Stimulated activated CD8-positive, alpha-beta memory T cell treated with anti-CD3 and anti-CD28 coated beads, Interleukin-2, amount 100 ng/mL, for 1 hour (primary cell): ENCODE measurements around the gene SLC7A6OS.

Experiments used
- DNase-seq, 2 donors: peaks; one replicate each; pipeline ENCODE4 v3.0.0-alpha.2; 2020; ENCODE audit warnings: low read depth in 2 of 2

Gene SLC7A6OS

DNA sequence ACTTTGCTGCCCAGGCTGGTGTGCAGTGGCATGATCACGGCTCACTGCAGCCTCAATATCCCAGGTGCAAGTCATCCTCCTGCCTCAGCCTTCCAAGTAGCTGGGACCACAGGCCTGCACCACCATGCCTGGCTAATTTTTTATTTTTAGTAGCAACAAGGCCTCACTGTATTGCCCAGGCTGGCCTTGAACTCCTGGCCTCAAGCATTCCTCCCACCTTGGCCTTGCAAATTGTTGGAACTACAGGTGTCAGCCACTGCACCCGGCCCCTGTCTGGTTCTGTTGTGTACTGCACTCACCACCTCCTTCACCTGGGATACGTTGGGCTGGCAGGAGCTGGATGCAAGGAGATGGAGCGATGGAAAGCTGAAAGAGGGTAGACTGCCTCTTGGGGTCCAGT is 57.0 kb downstream of the SLC7A6OS start:
- no peak for DNase-seq

DNA sequence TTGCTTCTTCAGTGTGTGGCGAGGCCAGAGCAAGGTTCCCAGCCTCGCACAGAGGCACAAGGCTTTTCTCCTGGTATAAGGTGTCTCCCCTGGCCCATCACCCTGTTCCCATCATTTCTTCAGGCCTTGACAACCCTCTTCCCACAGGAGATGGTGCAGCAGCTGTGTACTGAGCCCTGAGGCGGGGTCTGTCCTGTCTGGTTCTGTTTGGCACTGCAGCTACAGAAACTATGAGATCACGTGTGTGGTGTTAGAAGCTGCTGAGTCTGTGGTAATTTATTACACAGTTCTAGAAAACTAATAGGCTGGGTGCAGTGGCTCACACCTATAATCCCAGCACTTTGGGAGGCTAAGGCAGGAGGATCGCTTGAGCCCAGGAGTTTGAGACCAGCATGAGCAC is 58.4 kb downstream of the SLC7A6OS start:
- DNase-seq, result no peak

DNA sequence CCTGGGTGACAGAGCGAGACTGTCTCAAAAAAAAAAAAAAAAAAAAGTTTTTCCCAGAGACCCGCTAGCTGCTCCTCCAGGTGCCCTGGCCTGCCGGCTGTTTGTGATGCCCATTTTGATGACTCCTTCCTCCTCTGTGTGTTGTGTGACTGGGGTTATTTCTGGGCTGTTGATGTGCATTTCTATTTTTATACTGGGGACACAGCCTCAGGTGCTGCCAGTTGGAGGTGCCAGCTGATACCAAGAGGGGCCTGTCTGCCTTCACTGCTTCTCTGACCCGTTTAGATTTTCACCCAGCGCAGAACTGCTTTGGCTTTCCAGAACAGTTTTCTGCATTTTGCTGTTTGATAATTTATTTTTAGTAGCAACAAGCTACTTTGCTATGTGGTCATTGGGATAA is 58.9 kb downstream of the SLC7A6OS start:
- no peak for DNase-seq

DNA sequence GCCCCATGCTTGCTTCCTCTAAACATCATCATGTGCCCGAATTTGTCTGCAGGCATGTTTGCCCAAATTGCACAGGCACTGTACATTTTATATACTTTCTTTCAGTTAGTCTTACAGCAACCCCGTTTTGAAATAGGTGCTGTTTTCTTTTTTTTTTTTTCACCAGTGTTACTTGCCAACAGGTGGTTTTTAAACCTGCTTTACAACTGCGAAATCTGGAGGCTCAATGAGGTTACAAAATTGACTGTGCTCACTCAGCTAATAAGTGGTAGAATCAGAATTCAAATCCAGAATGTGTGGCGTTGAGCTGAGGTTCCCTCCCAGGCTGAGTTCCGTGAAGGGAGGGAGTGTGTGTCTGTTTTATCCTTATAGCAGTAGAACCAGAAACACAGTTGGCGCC is 59.8 kb downstream of the SLC7A6OS start:
- no peak for DNase-seq

DNA sequence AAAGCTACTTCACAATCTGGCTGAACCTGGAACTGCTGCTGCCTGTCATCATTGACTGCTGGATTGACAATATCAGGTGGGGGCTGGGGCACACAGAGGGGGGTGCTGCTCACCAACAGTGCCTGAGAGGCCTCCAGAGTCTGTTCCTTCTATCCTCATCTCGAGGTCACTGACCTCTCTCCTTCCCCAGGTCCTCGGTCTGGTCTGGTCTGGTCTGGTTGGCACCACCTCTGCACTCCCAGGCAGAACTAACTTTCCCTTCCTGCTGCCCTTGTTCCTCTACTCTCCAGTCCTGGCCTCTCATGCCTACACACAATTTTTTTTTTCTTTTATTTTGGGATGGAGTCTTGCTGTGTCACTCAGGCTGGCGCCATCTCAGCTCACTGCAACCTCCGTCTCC is 61.4 kb downstream of the SLC7A6OS start:
- DNase-seq, result no peak
